Heart left ventricle (tissue), 13 donors: ENCODE measurements around the gene SLC9A9.

Source experiments
- CTCF ChIP-seq, 12 donors: fragments of 200-600 bp; sonication (generic) in 4 of 12; IDR thresholded peaks; one replicate each; pipeline versions ENCODE4 v1.5.0 to v1.8.0; 2018 to 2022; ENCODE audit warnings: antibody characterized with exemption in 12 of 12, mild to moderate bottlenecking in 5 of 12
- POLR2A ChIP-seq, 2 donors: fragments of 450-650 bp; IDR thresholded peaks; one replicate each; pipeline ENCODE4 v1.6.1; 2017; ENCODE audit warnings: antibody characterized with exemption in 2 of 2, mild to moderate bottlenecking in 2 of 2, moderate library complexity in 2 of 2
- donor health status: ischemic (EF 13 %, LVEDD 7.1; RV severe dilation, severe dysfunction).
- donor health status: DM: no; HTN: yes; CAD: no.
- donor health status: DM: no; HTN: no; CAD: no.
- donor health status: ischemic (EF 25% LVEDD 6.9; RV normal size, moderate dysfunction).
- donor health status: ischemic (EF 25% LVEDD 5.7; RV mildly dilated, moderate dysfunction).
- donor health status: ischemic (EF 35%, LVEDD 5.7; RV mildly dilated, moderate dysfunction).
- donor health status: nonischemic (EF 11% LVEDD 7.7; RV severe dilation, severe dysfunction).
- donor health status: DM: yes; HTN: yes; CAD: no.
- donor health status: PGD.
- donor health status: ischemic (EF 29% LVEDD 5.4; RV normal size, mild dysfunction).
- donor health status: nonischemic (EF 23%, LVEDD 6.1; RV moderate dilation, normal function).

GRCh38 chr3:143218166-143218835, 630.0 kb downstream of the SLC9A9 start:
- TF ChIP-seq CTCF (IDR thresholded peaks at IDR 0.05): no peak
- TF ChIP-seq POLR2A (IDR thresholded peaks at IDR 0.05): no peak
